ENCODE results near the gene ZBTB40. TPM values are rescaled to one million over a fixed set of nuclear protein-coding genes. Genes with fewer than 3 reads are reported as not detected.

The ZBTB40 gene
- total and polyA plus RNA-seq, 4 donors: 6.6 to 19.3 (median 12.0) TPM

- Histone ChIP-seq H3K9me3 (ENCODE audit: control insufficient read depth in 4 of 4, insufficient read depth in 3 of 4, low read length in 3 of 4) (no peaks in the 10 kb centered on the region), H3K9ac (ENCODE audit: insufficient read depth in 1 of 2, low read length in 2 of 2) (no peak overlapping the region), H3K27me3 (ENCODE audit: control insufficient read depth in 3 of 3, insufficient read depth in 3 of 3, low read length in 2 of 3) (no peaks in the 10 kb centered on the region), H3K4me3 (no peak overlapping the region), H3K4me1 (ENCODE audit: control insufficient read depth in 5 of 5, insufficient read depth in 5 of 5, low read length in 5 of 5) (peaks cover 11 to 35% (median 19%) of the 10 kb centered on the region in 5 donors), H3K27ac (ENCODE audit: low read depth in 1 of 2, low read length in 1 of 2) (no peak overlapping the region), H3K36me3 (ENCODE audit: control insufficient read depth in 4 of 4, insufficient read depth in 4 of 4, low read length in 4 of 4) (peaks cover 7 to 12% (median 9%) of the 10 kb centered on the region in 4 donors)
- ATAC-seq (ENCODE audit: insufficient read depth, low FRiP score) (no peak), DNase-seq (no peak)
- 88 to 92% methylated on average over 7 of the region's 7 CpGs for WGBS, 2 donors
- TF ChIP-seq CTCF (IDR thresholded peaks at IDR 0.05; ENCODE audit: control extremely low read depth, extremely low read depth): no peak
These were observed 45.0 kb downstream of the ZBTB40 start for GRCh38 chr1:22496536-22497160.

GRCh38 chr1:22498463-22498862 is 46.8 kb downstream of the ZBTB40 start:
- no peak for DNase-seq
- Histone ChIP-seq H3K36me3 (ENCODE audit: control insufficient read depth in 4 of 4, insufficient read depth in 4 of 4, low read length in 4 of 4) (peaks cover 6 to 10% (median 7%) of the 10 kb centered on the region in 4 donors), H3K4me3 (no peak overlapping the region), H3K9me3 (ENCODE audit: control insufficient read depth in 4 of 4, insufficient read depth in 3 of 4, low read length in 3 of 4) (no peaks in the 10 kb centered on the region), H3K27ac (ENCODE audit: low read depth in 1 of 2, low read length in 1 of 2) (no peak overlapping the region), H3K9ac (ENCODE audit: insufficient read depth in 1 of 2, low read length in 2 of 2) (no peak overlapping the region), H3K4me1 (ENCODE audit: control insufficient read depth in 5 of 5, insufficient read depth in 5 of 5, low read length in 5 of 5) (peaks cover 11 to 39% (median 21%) of the 10 kb centered on the region in 5 donors), H3K27me3 (ENCODE audit: control insufficient read depth in 3 of 3, insufficient read depth in 3 of 3, low read length in 2 of 3) (no peaks in the 10 kb centered on the region)
- no peak for TF ChIP-seq CTCF (IDR thresholded peaks at IDR 0.05; ENCODE audit: control extremely low read depth, extremely low read depth)
- no peak for ATAC-seq (ENCODE audit: insufficient read depth, low FRiP score)
- whole genome bisulfite sequencing, 2 donors: 87 to 95% methylated on average over 2 of the region's 2 CpGs

- Histone ChIP-seq H3K9me3 (ENCODE audit: control insufficient read depth in 4 of 4, insufficient read depth in 3 of 4, low read length in 3 of 4) (no peaks in the 10 kb centered on the region), H3K9ac (ENCODE audit: insufficient read depth in 1 of 2, low read length in 2 of 2) (peak overlapping the region in 1 of 2 donors; percentile 26), H3K4me3 (no peak overlapping the region), H3K27ac (ENCODE audit: low read depth in 1 of 2, low read length in 1 of 2) (no peak overlapping the region), H3K4me1 (ENCODE audit: control insufficient read depth in 5 of 5, insufficient read depth in 5 of 5, low read length in 5 of 5) (peaks cover 9 to 48% (median 29%) of the 10 kb centered on the region in 5 donors), H3K27me3 (ENCODE audit: control insufficient read depth in 3 of 3, insufficient read depth in 3 of 3, low read length in 2 of 3) (no peaks in the 10 kb centered on the region), H3K36me3 (ENCODE audit: control insufficient read depth in 4 of 4, insufficient read depth in 4 of 4, low read length in 4 of 4) (peaks cover 0 to 7% (median 4%) of the 10 kb centered on the region in 4 donors)
- ATAC-seq (ENCODE audit: insufficient read depth, low FRiP score) (no peak), DNase-seq (no peak)
- 61 to 71% methylated on average over 4 of the region's 4 CpGs for WGBS, 2 donors
- TF ChIP-seq CTCF (IDR thresholded peaks at IDR 0.05; ENCODE audit: control extremely low read depth, extremely low read depth): no peak
These were observed 48.4 kb downstream of the ZBTB40 start for GRCh38 chr1:22500058-22500457.

All from lung (tissue), 12 donors.